ENCODE measurements around the gene CHFR.
A peak's percentile ranks its signal among the peaks of the same experiment; 100 is the strongest.
"Not testable (repeated sequence)": the region's sequence is repeated elsewhere in the genome, so short reads cannot be mapped to it uniquely, and the experiment has no call there.

CHFR gene

DNA sequence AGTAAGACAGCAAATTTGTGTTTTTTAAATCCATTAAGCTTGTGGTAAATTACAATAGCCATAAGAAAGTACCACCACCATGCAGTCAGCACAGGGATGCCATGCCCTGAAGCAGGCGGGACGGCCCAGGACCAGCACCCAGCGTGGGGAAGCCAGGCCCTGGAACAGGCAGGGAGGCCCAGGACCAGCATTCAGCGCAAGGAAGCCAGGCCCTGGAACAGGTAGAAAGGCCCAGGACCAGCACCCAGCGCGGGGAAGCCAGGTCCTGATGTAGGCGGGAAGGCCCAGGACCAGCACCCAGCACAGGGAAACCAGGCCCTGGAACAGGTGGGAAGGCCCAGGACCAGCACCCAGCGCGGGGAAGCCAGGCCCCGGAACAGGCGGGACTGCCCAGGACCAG is 13.2 kb downstream of the CHFR start:
- DNase-seq = no peak

DNA sequence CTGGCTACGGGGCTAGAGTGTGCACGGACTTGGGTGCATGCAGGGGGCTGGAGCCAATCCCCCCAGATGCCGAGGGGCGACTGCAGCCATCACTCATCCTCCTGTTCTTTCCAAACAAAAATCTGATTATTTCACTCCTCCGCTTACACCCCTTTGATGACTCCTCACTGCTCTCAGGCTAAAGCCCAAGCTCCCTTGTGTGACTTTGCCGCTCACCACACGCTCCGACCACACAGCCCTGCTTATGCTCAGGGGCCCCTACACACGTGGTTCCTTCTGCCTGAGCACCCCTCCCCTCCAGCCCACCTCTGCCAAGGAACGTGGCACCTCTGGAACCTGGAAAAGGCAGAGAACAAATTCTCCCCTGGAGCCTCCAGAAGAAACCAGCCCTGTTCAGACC is 13.7 kb downstream of the CHFR start:
- DNase-seq = no peak

DNA sequence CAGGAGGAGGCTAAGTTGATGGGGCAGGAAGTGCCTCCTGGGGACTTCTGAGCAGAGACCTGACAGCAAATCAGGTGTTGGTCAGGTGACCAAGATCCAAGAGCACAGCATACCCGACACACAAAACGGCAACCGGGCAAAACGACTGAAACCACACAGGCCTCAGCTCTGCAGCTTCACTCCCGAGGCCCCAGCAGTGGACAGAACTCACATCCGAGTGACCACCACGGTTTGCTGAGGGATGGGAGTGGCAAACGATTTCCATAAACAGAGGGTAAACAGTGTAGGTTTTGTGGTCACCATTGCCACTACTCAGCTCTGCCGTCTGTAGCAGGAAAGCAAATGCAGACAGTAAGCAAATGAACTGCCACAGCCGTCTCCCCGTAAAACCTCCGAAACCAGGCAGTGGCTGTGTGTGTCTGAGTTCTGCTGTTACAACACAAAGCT is 14.4 kb downstream of the CHFR start:
- DNase-seq = peak; percentile 37

DNA sequence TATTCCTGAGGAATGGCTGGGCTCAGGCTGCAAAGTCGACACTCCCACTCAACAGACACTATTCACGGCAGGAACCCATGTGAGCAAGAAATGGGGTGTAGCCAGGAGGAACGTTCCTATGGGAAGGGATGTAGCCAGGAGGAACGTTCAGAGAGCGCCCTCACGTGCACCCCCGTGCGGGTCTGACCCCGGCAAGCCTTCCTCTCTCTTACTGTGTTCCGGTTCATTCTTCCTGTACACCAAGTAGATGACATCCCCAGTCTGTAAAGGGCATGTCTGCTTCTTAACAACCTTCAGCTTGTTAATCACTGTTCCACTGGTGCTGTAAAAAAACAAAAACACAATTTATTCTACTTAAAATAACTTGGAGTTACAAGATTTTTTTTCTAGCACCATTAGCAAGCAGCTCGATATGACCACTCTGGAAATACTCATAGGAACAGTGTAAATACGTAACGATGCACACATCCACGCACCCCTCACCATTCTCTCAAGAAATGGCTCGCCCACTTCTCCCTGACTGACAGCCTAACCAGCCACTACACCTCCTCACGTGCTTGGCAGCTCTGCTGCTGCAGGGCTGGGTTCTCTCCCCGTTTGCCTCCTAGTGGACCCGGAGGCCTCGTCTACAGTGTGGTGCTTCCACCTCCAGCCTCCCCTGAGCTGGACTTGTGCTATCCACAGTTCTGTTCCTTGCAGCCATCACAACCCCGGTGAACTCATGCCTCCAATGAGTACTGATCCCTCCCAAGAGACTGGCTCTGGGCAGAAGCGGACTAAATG is 15.1 kb downstream of the CHFR start:
- DNase-seq = no peak

DNA sequence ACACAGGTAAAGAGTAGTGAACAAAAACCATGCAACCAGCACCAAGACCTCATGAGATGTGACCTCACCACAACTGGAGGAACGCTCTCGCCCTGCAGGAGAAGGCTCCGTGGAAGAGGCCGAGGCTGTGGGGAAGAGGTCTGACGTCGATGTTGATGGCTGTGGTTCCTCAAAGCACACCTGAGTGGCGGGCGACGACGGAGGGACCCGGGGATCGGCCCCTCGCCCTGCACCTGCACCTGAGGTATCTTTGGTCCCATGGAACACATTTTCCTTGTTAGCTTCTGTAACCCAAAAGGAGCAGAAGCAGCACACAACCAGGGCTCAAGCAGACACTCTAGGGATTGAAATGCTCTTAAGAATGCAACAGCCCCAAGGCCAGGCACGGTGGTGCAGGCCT is 17.9 kb downstream of the CHFR start:
- DNase-seq = no peak

DNA sequence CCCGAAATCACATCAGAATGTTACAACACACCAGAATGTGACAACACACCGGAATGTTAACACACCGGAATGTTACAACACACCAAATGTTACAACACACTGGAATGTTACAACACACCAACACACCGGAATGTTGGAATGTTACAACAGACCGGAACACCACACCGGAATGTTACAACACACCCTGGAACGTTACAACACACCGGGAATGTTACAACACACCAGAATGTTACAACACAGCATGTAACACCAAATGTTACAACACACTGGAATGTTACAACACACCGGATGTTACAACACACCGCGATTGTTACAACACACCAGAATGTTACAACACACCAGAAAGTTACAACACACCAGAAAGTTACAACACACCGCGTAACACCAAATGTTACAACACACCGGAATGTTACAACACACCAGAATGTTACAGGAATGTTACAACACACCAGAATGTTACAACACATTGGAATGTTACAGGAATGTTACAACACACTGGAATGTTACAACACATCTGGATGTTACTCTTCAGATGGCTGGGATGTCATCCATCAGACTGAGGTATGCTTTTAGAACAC is 21.1 kb downstream of the CHFR start:
- DNase-seq = no peak

DNA sequence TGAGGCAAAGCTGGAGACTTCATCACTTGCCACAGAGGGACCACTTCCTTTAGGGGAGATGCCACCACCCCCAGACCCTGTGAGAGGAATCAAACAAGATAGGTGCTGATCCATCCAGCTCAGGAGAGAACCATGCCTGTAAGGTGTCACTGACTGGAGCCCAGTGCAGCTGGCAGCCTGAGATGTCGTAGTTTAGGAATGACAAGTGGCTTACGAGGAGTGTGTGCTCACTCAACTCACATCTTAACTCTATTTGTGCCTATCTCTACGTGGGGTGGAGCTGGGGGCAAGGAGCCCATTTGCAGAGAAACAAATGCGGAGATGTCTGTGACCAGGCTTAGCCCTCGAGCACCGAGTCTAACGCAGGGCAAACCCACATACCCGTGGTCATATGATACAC is 25.8 kb downstream of the CHFR start:
- no peak for DNase-seq

DNA sequence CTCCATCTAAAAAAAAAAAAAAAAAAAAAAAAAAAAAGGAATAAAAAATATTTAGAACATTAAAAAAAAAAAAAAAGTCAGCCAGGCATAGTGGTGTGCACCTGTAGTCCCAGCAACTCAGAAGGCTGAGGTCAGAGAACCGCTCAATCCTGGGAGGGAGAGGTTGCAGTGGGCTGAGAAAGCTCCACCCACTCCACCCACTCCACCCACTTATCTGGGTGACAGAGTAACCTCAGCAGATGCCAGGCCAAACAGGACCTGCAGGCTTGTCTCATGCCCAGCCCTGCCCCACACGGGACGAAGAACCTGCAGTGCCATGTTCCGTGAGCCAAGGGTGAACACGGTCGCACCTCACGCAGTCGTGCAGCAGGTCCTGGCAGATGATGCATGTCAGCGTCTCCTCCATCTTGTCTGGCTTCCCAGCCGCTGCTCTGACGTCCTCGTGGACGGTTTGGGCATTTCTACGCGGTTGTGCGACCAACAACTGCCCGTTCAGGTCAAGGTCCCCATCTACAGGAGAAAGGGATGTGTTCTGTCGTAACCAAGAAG is 28.6 kb downstream of the CHFR start:
- DNase-seq = no peak

DNA sequence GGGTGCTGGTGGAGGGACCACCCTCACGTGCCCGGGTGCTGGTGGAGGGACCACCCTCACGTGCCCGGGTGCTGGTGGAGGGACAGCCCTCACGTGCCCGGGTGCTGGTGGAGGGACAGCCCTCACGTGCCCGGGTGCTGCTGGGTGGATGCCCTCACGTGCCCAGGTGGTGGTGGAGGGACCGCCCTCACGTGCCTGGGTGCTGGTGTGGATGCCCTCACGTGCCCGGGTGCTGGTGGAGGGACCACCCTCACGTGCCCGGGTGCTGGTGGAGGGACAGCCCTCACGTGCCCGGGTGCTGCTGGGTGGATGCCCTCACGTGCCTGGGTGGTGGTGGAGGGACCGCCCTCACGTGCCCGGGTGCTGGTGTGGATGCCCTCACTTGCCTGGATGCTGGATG is 30.4 kb downstream of the CHFR start:
- not testable (repeated sequence) for DNase-seq

DNA sequence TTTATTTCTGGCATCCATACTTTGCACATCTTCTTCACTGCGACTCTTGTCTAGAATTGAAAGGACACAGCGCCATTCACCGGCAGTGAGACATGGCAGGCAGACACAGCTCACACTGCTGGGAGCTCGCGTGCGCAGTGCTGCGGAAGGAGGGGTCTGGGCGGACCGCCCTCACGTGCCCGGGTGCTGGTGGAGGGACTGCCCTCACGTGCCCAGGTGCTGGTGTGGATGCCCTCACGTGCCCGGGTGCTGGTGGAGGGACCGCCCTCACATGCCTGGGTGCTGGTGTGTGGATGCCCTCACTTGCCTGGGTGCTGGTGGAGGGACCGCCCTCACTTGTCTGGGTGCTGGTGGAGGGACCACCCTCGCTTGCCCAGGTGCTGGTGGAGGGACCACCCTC is 30.8 kb downstream of the CHFR start:
- no peak for DNase-seq

DNA sequence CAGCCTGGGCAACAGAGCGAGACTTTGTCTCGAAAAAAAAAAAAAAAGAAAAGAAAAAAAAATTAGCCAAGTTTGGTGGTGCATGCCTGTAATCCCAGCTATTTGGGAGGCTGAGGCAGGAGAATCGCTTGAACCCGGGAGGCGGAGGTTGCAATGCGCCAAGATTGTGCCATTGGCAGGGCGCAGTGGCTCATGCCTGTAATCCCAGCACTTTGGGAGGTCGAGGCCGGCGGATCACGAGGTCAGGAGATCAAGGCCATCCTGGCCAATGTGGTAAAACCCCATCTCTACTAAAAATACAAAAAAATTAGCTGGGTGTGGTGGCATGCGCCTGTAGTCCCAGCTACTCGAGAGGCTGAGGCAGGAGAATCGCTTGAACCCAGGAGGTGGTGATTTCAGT is 32.2 kb downstream of the CHFR start:
- DNase-seq = not testable (repeated sequence)

DNA sequence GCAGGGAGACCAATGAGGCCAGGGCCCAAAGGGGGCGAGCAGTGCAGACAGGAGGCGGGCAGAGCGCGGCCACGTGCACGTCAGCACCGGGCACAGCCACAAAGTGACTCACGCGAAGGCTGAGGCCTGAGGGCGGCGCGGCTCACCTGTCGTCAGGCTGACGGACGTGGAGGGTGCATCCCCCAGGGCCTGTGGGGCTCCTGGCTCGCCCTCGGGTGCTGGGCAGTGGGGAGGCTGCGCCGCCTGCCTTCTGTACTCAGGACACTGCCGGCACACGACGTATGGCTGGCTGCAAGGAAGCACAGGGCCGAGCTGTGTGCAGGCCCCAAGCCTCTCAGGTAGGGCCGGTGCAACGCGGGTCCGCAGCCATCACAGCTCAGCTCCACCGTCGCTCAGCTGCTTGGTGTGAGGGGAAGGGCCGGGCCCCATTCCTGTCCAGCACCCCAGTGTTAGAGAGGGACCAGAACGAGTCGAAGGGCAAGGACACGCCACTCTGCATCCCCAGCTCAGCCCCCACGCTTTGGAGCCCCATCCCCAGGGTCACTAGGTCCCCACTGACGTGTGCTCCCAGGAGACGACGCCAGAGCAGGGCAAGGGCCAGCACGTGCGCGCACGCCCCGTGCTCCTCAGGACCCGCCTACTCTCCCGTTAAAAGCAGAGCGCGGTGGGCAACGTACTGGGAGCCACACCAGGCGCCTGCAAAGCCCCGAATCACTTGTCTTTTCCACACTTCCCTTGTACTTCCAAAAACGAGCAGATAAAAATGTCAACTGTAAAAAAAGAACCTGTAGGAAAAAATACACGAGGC is 33.9 kb downstream of the CHFR start:
- no peak for DNase-seq

DNA sequence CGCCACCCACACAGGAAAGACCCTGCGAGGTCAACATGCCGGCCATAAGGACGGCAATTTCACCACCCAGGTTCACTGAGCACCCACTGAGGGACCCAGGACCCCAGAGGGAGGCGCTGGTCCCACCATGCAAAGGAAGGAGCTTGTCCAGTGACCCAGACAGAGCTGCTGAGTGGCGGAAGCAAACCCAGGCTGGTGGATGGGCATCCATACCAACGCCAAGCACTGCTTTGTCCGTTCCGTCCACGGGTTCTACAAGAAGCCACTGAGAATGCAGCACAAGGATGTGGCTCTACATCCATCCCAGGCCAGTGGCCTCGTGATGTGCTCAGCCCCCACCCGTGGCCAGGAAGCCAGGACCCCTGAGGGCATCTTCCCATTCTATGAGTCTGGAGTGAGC is 34.9 kb downstream of the CHFR start:
- no peak for DNase-seq

DNA sequence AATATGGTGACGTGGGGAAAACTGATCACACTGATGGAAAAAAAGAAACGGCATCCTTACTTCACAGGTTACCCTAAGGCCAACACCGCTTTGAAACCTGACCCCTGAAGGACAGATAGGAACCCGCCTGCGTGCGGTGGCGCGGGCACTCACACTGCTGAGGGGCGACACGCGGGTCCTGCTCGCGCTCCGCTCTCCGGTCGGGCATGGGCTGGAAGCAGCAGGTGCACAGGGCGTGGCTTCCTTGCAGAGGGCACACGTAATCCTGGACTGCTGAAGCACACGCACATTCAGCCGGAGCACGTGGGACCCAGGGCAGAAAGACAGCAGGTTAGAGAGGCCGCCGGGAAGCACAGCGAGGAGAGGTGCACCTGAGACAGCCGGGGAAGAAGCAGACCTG is 35.9 kb downstream of the CHFR start:
- DNase-seq = no peak

DNA sequence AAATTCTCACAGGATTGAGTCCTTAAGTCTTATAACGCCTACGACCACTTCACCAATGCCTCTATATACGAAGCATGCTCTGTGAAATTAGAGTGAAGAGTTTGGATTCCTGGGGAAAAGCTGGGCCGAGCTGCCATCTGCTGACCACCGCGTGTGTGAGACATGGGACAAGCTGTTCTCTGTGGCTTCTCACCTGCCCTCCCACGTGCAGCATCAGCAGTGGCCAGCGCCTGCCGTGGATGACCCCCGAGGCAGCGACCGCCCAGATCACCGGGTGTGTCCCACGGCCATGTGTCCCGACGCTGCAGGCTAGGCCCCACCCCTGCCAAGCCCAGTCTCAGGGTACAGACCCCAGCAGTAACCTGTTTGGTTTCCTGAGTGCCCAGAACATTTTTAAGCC is 37.1 kb downstream of the CHFR start:
- DNase-seq = no peak

DNA sequence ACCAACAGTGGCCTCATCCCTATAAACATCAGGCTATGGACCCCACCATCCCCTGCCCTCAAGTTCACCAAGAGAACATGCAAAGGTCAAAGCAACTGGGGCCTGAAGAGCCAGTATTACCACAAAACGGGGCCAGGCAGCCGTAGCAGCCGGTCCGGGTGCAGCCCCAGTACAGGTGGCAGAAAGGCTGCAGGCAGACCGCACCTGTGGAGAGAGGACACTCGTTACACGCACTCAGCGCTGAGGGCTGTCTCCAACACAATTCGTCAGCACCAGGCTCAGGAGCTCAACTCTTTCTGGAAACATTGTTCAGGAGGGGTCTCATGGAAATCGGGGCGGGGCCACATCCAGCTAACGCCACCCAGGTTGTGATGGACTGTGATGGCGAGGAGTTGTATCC is 38.9 kb downstream of the CHFR start:
- no peak for DNase-seq

DNA sequence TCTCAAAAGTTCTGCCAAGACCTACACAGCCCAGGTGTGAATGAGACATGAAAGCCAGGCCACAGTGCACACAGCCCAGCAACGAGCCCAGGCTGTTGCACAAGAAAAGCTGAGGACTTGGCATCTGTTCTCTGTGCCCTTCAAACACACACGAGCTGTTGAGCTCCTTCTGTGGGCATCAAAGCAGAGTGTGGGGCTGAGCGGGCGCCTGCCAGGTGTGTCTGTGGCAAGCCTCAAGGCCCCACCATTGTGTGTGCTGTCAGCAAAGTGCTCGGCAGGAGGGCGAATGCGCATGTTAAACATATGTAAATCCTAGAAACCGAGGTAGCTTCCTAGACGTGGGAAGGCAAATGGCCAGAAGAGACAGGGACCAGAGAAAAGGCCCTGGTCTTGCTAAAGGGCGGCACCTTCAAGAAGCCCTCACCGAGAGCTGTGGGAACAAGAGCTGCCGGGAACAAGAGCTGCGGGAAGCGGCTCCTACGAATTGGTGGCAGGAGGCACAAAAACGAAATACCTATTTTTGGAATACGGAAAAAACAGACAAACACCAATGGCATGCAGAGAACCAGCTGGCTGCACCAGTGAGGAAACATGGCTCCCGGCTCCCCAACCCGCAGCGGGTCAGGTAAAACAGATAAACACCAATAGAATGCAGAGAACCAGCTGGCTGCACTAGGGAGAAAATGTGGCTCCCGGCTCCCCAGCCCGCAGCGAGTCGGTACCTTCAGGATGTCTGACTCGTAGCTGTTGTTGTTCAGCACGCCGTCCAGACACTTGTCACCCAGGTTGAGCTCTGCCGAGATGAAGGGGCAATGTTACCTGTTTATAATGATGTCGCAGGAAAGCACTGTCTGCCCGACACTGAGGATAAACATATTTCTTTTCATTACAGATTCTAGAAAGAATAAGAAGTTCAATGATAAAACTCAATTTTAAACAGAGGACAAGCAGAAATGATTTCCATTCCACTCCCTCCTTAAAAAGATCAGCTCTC is 39.7 kb downstream of the CHFR start:
- DNase-seq = no peak

DNA sequence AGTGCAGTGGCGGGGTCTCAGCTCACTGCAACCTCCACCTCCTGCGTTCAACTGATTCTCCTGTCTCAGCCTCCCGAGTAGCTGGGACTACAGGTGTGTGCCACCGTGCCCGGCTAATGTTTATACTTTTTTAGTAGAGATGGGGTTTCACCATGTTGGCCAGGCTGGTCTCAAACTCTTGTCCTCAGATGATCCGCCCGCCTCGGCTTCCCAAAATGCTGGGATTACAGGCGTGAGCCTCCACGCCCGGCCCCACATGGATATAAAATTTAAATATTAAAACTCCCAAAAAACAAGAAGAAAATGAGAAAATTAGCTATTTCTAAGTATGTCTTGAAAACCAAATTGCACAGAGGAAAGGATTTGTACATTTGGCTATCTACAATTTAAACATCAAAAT is 42.7 kb downstream of the CHFR start:
- DNase-seq = not testable (repeated sequence)

DNA sequence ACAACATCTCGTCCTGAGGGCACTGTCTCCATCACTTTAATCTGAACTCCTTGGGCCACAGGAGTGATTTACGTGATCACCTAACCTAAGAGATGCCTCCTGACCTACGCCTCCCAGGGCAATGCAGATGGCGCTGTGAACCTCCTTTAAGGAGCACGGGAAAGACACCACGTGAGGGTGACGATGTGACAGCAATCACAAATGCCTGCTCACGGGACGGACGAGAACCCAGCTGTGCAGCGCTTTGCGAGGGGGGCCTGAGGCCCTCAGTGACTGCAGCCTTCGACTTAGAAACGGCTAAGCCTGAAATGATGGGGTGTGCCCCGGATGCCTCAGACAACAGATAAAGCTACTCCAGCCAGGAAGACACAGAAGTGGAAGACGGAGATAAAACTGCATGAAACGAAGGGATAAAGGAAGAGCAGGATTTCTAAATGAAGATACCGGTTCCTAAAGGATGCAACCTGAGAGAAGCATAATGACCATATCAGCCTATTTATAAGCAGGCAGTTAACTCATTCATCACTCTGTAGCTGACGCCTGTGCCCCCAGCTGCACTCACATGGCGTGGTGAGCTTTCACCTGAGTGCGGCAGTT is 44.9 kb downstream of the CHFR start:
- no peak for DNase-seq

DNA sequence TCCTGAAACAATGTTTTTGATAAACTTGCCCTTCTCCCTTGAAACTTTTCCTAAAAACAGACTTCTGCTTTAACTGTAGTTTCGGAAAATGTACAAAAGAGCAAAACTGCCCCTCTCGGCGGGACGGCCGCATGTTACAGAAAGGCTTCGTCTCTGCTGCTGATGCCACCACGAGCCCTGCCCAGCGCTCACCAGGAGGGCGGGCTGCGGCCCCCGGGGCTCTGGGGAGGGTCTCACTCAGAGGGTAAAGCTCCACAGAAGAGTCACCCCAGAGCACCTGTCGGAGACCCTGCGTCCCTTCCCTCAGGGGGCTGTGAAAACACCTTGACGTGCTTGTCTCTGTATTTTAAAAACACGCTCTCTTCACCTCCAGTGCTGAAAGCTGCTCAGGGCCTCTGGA is 46.3 kb downstream of the CHFR start:
- no peak for DNase-seq

DNA sequence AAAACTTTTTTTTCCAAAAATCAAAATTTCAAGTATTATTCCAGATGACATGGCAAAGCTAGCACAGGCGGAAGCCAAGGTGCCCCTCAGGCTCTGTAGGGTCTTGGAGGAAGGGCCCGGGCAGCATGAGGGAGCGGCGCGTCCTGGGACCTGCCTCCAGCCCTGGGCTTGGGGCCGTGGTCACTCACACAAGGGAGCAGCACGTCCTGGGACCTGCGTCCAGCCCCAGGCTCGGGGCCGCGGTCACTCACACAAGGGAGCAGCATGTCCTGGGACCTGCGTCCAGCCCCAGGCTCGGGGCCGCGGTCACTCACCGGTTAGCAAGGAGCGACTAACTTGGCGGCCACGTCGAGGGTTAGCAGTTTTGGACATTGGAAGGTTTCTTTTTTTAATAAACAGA is 46.9 kb downstream of the CHFR start:
- no peak for DNase-seq

Data from activated CD4-positive, alpha-beta T cell treated with anti-CD3 and anti-CD28 coated beads, Interleukin-2, amount 50 U/mL, for 16 hours (primary cell).